8988T (cell line): Measurements from ENCODE around the gene BICDL1.
"Not testable (repeated sequence)": the region's sequence is repeated elsewhere in the genome, so short reads cannot be mapped to it uniquely, and the experiment has no call there.

Experiments used
- DNase-seq: peaks from one replicate; pipeline ENCODE4 v3.0.0; 2011

The BICDL1 gene, protein sequence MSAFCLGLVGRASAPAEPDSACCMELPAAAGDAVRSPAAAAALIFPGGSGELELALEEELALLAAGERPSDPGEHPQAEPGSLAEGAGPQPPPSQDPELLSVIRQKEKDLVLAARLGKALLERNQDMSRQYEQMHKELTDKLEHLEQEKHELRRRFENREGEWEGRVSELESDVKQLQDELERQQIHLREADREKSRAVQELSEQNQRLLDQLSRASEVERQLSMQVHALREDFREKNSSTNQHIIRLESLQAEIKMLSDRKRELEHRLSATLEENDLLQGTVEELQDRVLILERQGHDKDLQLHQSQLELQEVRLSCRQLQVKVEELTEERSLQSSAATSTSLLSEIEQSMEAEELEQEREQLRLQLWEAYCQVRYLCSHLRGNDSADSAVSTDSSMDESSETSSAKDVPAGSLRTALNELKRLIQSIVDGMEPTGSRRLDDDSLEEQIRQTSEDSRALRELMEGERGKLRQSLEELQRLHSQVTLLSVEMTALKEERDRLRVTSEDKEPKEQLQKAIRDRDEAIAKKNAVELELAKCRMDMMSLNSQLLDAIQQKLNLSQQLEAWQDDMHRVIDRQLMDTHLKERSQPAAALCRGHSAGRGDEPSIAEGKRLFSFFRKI

DNA sequence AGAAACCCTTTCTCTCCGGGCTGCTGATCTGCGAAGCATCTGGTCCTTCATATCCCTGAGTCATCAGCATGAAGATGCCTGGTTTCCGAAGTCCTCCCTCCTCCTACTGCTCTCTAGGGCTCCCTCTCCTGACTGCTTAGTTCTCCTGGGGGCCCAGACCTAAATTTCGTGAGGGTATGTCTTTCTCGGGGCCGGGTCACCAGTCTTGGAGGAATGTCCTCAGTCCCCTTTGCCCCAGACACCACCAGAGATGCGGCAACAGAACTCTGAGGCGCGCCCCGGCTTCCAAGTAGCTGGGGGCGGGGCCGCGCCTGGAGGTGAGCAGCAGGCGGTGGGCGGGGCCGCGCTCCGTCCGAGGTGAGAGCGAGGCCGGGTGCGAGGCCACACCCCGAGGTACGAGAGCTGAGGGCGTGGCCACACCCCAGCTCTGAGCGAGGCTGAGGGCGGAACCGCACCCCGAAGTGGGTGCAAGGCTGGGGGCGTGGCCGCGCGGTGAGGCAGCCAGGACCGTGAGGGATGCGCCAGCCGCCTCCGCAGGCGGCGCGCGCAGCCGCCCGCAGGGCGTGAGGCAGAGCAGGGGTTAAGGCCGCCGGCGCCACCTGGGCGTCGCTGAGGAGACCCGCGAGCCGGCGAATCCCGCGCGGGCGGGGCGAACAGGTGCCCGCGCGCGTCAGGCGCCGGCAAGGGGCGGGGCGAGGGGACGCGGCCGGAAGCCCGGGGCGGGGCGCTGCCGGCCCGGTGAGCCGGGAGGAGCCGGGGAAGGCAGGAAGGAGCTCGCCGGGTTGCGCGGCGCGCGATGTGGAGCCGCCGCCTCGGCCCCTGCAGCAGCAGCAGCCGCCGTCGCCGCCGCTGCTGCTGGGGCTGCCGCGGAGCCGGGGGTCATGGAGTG lies at the start of gene BICDL1:
Gene BICDL1, plus strand, starts transcription at position 765 of the 889 bp plus-strand sequence. CDS start 633 bp downstream, outside the sequence.
- DNase-seq: peak; percentile 83

DNA sequence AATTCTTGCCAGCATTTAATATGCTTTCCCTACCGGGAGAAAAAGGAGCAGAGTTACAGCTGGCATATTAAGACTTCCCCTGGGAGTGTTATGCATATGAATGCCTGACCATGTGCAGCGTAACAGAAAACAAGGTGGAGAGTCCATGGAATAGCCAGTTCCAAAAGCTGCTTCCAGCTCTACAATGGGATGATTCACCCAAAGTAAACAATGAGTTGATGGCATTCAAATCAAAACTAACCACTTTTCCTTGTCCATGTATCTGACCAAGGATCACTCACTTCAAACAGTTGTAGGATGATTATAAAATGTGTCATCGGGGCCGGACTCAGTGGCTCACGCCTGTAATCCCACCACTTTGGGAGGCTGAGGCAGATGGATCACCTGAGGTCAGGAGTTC lies 48.1 kb upstream of the BICDL1 start:
- no peak for DNase-seq

DNA sequence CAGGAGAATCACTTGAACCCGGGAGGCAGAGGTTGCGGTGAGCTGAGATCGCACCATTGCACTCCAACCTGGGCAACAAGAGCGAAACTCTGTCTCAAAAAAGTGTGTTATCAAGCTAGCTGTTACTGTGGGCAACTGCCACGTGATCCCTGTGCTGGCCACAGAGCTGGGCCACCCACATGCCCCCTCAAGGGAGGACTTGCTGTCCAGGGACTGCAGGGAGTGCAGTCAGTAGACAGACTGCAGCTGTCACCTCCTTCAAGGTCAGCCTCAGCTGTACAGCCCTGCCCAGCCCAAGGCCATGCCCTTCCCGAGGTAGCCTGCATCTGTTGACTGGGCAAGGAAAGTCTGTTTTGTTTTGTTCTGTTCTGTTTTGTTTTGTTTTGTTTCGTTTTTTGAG lies 46.6 kb upstream of the BICDL1 start:
- no peak for DNase-seq

DNA sequence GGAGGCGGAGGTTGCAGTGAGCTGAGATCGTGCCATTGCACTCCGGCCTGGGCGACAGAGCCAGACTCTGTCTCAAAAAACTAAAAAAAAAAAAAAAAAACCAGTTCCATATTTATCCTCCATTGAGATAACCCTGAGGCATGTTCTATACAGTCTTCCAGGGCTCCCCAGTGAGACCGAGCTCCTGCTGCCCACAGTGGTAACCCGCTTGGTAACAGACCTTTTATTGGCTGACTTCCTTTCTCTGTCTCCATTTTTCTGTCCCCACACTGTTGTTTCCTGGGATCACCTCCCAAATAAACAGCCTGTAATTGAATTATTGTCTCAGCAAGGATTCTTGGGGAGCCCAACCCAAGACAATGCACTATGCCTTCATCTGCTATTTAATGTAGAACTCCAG lies 42.8 kb upstream of the BICDL1 start:
- no peak for DNase-seq

DNA sequence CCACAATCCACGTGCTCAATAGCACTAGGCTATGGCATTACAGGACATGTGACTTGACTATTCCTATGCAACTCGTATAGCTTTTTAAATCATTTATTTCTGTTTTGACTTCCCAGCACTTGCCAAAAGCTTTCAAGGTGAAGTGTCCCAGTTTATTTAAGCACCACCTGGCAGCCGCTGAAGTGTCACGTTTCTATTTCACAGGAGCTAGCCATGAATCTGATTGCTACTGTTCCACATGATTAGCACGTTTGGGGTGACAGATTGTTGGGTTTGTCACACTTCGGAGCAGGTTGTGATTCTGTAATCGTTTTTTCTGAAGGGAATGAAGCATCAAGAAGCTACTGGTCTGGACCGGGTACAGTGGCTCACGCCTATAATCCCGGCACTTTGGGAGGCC lies 39.9 kb upstream of the BICDL1 start:
- DNase-seq: no peak

DNA sequence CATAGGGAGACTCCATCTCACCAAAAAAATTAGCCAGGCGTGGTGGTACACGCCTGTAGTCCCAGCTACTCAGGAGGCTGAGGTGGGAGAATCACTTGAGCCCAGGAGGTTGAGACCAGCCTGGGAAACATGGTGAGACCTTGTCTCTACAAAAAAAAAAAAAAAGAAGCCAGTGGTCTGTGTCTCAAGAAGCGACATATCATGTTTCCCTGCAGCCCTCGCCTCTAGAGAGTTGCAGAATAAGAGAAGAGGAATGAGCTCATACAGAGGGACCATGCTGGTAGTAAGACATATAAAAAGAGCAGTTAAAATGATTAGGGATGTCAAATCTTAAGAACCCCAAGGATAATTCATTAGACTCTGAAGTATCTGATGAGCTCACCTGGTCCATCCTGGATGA lies 39.4 kb upstream of the BICDL1 start:
- no peak for DNase-seq

DNA sequence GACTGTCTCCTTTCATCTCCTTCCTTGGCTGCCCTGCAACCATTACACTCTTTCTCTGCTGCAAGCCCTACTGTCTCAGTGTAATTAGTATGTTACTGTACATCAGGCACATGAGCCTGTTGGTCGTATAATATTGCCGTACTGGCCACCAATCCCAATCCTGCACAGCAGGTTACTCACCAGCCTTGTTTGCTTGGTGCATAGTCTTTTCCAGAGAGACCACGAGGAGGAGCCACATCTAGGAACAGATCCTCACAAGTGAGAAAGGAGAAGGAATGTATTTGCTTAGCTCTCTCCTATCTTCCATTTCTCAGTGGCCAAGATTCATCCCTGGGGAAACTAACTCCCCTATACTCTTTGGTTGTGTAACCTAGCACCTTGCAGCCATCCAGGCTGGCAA lies 33.0 kb upstream of the BICDL1 start:
- DNase-seq: no peak

DNA sequence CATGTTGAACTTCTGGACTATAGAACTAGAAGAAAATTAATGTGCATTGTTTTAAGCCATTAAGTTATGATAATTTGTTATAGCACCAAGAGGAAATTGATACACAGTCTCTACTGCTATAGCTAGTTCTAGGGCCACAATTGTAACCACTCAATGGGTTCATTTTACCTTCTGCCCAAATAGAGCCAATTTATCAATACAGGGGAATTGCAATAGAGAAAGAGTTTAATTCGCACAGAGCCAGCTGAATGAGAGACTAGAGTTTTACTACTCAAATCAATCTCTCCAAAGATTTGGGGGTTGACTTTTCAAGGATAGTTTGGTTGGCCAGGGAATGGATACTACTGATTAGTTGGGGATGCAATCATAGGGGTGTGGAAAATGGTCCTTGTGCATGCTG lies 31.9 kb upstream of the BICDL1 start:
- no peak for DNase-seq

DNA sequence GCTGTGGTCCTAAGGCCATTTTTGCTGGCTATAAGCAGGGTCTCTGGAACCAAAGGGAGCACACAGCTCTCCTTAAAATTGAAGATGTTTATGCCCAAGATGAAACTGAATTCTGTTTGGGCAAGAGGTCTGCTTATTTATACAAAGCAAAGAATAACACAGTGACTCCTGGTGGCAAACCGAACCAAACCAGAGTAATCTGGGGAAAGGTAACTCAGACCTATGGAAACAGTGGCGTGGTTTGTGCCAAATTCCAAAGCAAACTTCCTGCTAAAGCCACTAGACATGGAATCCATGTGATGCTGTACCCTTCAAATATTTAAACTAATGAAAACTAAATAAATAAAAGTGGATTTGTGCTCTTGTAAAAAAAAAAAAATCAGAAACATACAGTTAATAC lies 29.6 kb upstream of the BICDL1 start:
- DNase-seq: no peak

DNA sequence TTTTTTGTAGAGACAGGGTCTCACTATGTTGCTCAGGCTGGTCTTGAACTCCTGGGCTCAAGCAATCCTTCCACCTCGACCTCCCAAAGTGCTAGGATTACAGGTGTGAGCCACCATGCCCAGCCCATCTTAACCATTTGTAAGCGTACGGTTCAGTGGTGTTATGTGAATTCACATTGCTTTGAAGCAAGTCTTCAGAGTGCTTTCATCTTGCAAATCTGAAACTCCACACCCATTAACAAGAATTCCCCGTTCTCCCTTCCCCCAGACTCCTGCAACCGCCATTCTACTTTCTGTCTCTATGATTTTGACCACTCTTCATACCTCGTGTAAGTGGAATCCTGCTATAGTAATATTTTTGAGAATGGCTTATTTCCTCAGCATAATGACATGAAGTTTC lies 24.9 kb upstream of the BICDL1 start:
- DNase-seq: no peak

DNA sequence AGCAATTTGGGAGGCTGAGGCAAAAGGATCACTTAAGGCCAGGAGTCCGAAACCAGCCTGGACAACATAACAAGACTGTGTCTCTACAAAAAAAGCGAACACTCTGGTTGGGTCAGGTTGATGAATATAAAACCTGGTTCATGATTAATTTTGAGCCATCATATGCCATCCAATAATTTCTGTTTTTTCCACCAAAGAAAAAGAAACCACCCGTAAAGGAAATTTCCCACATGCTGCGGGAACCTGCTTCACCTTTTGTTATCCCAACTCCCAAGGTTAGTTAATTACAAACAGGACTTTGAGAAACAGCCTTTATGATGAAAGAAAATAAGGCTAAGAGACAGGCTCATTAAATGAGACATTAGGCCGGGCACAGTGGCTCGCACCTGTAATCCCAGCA lies 24.1 kb upstream of the BICDL1 start:
- no peak for DNase-seq

DNA sequence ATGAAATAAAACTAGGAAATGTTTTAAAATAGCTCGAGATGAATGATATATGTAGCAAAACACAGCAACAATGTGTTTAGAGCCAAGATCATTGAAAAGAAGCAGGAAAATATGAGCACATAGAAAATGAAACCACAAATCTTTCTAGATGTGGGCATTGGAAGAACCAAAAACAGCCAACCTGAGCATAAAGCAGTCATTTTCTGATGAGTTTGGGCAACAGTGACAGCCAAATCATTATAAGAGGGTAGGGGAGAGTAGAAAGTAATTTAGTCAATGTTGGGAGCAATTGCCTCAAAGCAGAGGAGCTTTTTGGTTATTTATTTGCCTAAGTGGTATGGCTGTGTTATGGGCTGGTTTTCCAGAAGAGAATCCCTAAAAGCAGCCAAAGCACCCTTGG lies 8.8 kb upstream of the BICDL1 start:
- DNase-seq: no peak

DNA sequence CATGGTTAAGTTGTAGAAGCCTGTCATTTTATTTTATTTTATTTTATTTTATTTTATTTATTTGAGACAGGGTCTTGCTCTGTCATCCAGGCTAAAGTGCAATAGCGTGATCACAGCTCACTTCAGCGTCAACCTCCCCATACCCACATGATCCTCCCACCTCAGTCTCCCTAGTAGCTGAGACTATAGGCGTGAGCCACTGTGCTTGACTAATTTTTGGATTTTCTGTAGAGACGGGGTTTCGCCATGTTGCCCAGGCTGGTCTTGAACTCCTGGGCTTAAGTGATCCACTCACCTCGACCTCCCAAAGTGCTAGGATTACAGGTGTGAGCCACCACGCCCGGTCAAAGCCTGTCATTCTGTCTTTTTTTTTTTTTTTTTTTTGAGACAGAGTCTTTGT lies 8.3 kb upstream of the BICDL1 start:
- not testable (repeated sequence) for DNase-seq

DNA sequence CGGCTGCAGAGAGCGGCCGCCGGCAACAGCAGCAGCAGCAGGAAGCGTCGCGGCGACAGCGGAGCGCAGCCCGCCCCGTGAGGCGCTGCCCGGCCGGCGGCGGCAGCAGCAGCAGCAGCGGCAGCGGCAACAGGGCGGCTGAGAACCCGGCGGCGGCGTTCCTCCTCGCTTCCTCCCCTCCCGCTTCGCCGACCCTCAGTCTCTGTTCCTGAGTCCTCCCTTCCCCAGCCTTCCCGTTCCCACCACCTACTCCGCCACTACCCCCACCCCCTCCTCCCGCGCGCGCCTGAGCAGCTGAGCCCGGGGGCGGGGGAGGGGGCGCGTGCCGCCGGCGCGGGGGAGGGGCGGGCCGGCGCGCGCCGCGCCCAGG lies 310 bp downstream of the BICDL1 start:
- peak; percentile 73 for DNase-seq

DNA sequence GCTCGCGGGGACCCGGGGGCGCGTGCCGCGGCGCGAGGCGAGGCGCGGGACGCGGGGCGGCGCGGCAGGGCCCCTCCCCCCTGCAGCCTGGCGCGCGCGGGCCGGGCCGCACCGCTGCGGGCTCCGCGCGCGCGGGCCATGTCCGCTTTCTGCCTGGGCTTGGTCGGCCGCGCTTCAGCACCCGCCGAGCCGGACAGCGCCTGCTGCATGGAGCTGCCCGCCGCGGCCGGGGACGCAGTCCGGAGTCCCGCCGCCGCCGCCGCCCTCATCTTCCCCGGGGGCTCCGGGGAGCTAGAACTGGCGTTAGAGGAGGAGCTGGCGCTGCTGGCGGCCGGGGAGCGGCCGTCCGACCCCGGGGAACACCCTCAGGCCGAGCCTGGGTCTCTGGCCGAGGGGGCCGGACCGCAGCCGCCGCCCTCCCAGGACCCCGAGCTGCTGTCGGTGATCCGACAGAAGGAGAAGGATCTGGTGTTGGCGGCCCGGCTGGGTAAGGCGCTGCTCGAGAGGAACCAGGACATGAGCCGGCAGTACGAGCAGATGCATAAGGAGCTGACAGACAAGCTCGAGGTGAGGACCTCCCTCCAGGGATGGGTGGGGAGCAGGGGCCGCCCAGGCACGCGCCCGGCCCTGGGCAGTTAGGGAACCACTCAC lies 820 bp downstream of the BICDL1 start:
- DNase-seq: peak; percentile 69

DNA sequence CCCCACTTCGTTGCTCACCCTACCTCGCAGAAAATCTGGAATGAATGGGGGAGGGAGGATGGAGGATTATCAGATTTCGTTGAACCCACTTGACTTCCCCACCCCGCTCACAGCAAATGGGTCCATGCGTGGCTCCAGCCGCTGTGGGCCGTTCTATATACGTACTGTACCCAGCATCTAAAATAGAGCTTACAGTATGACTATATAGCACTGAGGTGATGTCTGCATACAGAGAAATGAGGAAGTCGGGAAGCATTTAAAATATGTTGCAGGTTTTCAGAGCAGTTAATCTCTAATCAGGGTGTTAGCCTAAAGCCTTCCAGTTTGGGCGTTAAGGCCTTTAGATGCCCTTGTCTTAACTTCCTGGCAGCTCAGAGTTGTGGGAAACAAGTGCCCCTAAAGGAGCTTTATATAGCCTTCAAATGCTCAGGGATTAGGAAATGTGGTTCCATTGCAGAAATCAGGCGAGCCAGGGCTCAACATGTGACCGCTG lies 1.4 kb downstream of the BICDL1 start:
- DNase-seq: no peak

DNA sequence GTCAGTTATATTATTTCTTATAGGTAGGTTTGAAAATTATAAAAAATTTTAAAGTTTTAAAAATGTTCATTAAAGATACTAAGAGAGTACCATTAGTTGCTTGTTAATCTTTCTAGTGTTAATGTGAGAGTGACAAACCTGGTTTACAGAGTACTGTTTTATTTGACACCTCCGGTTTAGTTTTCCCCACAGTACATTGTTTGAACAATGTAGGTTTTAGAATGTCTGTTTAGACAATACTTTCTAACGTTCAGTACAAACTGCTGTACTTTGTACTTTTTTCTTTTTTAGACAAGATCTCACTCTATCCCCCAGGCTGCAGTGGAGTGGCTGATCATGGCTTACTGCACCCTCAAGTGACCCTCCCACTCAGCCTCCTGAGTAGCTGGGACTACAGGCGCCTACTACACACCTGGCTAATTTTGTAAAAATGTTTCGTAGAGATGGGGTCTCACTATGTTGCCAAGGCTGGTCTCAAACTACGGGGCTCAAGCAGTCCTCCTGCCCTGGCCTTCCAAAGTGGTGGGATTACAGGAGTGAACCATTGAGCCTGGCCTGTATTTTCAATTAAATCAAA lies 3.2 kb downstream of the BICDL1 start:
- DNase-seq: no peak

DNA sequence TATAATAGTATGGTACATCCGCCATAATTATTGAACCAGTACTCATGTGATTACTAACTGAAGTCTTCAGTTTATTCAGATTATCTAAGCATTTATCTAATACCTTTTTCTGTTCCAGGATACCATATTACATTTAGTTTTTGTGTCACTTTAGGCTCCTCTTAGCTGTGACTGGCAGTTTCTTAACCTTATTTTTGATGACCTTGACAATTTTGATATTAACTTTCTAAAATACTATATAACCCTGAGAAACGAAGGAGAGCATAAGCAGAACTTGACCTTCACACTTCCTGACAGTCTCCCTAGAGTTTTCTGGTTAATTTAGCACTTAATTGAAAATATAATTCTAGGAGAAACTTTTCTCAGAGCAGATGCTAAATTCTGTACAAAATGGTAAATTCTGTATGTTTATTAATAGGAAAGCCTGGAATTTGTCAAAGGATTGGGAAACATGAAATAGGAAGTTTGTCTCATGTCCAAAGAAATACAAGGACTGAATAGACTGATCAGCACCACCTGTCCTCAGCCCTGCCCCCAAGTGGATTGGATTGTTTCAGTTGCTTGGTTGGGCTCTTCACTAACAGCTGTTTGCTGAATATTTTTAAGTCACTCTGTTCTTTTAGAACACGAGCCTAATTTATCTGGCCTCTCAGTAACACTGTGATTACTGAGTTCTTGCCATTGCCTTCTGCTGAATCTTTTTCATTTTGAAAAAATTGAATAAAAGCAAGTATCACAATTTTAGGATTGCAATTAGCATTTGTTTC lies 6.0 kb downstream of the BICDL1 start:
- DNase-seq: no peak

DNA sequence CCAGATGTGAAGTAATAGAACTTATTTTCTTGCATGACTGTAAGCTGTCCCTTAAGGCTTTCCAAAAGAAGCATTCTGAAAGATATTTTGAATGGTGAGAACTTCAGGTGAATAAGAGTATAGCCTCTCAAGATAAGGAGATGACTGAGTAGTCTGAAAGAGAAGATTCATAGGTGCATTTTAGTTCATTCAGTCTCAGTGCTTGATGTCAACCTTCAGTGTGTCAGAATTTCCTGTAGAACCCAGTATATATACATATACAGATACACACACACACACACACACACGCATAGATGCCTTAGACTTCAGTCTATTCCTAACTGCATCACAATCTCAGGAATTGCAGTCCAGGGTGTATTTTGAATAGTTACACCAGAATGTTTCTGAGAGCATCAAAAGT lies 7.4 kb downstream of the BICDL1 start:
- no peak for DNase-seq

DNA sequence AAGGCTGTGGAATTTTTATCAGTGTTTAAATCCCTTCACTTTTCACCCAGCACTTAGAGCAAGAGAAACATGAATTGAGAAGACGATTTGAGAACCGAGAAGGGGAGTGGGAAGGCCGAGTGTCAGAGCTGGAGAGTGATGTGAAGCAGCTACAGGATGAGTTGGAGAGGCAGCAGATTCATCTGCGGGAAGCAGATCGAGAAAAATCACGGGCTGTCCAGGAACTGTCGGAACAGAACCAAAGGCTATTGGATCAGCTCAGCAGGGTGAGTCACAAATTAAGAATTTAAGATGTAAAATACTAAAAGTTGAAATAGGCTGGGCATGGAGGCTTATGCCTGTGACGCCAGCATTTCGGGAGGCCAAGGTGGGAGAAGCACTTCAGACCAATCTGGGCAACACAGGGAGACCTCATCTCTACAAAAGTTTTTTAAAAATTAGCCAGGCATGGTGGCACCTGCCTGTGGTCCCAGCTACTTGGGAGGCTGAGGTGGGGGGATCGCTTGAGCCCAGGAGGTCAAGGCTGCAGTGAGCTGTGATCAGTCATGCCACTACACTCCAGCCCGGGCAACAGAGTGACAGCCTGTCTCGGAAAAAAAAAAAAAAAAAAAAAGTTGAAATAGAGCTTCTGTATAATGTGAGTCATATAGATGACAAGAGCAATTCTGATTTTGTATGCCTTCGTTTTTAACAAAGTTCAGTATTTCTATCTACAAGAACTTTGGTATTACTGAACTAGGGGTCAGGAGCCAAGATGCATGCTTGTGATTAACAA lies 9.6 kb downstream of the BICDL1 start:
- no peak for DNase-seq

DNA sequence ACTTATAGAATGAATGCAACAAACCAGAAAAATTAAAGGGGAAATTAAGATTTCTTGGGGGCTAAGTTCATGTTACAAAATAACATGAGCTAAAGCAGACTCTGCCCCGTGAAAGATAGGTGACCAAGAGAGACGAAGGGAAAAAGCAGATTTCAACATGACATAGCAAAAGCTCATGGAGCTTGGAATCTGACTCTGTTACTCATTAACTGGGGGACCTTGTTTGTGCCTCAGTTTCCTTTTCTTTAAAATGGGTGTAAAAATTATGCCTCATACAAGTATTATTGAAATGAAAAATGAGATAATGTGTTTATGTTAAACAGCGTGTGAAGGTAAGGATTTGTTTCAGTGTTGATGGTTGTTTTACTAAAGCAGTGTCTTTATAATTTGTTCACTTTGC lies 11.5 kb downstream of the BICDL1 start:
- no peak for DNase-seq
